Measurements from ENCODE around the gene ZNF414. TPM values are rescaled to one million over a fixed set of nuclear protein-coding genes. Genes with fewer than 3 reads are reported as not detected.

Gene ZNF414
- total RNA-seq, 1 experiment from 2014 or later, result 1.1 TPM

- DNase-seq (ENCODE audit: extremely low read depth, low read depth), result no peak
Observed at GRCh38 chr19:8469613-8470368, 44.2 kb downstream of the ZNF414 start.

- no peak for DNase-seq (ENCODE audit: extremely low read depth, low read depth)
Observed at GRCh38 chr19:8468761-8469373, 45.1 kb downstream of the ZNF414 start.

GRCh38 chr19:8468124-8468523 is 45.8 kb downstream of the ZNF414 start:
- no peak for DNase-seq (ENCODE audit: extremely low read depth, low read depth)

GRCh38 chr19:8466018-8466417 is 47.9 kb downstream of the ZNF414 start:
- no peak for DNase-seq (ENCODE audit: extremely low read depth, low read depth)

GRCh38 chr19:8463365-8463764 is 50.6 kb downstream of the ZNF414 start:
- no peak for DNase-seq (ENCODE audit: extremely low read depth, low read depth)

GRCh38 chr19:8462571-8462970 is 51.4 kb downstream of the ZNF414 start:
- DNase-seq (ENCODE audit: extremely low read depth, low read depth), result no peak

- no peak for DNase-seq (ENCODE audit: extremely low read depth, low read depth)
Observed at GRCh38 chr19:8461891-8462290, 52.1 kb downstream of the ZNF414 start.

DNA sequence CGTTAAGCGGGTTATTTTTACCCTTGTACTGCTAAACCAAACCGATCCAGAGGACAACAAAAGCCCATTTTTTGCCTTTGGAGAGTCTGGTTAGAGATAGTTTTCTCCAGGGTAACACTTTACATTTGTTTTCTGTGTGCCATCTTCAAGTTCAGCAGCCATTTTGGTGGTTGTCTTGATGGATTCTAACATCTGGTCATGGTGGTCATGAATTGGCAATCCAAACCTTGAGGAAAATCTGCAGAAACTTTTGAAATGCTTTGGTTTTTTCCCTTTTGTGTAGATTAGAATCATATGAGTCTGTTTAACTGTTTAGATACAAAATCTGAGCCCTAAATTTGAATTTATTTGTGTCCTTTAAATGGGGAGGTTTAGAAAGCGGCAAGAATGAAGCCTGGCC is 52.6 kb downstream of the ZNF414 start:
- no peak for DNase-seq (ENCODE audit: extremely low read depth, low read depth)

DNA sequence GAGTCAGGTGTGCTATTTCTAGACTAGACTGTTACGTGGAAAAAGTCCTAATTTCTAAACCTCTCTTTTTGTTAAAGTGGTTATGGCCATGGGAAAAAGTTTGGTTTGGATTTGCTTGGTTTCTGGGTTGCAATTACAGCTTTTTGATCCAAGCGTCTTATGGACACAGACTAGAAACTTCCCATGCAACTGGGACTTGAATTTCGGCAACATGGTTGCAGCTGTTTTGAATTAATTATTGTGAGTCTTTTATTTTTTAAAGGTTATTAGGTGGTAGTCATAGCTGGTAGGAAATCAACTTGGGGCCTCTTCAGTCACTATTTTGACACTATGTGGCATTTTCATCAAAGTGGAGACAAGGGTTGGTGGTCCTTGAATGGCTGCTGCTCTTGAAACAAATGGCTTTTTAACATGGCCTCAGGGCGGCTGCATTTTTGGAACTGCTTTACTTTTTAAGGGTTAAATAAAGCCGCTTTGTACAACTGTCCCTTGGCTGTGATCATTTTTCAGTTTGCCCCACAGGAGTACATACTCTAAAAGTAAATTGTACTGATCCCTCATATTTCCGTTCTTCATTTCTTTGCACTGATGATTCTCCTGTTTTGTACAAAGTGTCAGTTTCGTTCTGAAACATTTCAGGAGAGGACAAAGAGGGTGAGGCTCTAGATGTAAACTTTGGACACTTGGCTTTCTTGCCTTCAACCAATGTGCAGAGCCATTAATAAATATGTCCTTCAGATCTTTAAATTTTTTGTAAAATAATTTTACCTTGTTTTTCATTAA is 53.3 kb downstream of the ZNF414 start:
- no peak for DNase-seq (ENCODE audit: extremely low read depth, low read depth)

Other genes with a start within 250 kb of the ZNF414 start
- 88.0 and 112 TPM in 2 replicates for gene CD320, start 205.8 kb downstream of the ZNF414 start, total RNA-seq (2014; rRNA removed; shearing (Covaris generic))
- gene NDUFA7, start 192.8 kb downstream of the ZNF414 start, total RNA-seq (2014; rRNA removed; shearing (Covaris generic)), result 65.7 and 78.1 TPM in 2 replicates
- gene RPS28, start 192.7 kb downstream of the ZNF414 start, total RNA-seq (2014; rRNA removed; shearing (Covaris generic)), result 623 and 769 TPM in 2 replicates
- gene KANK3, start 170.9 kb downstream of the ZNF414 start, total RNA-seq (2014; rRNA removed; shearing (Covaris generic)), result 1.6 and 1.8 TPM in 2 replicates
- gene ANGPTL4, start 150.0 kb downstream of the ZNF414 start, total RNA-seq (2014; rRNA removed; shearing (Covaris generic)), result 42.5 and 43.0 TPM in 2 replicates
- 11.7 and 15.4 TPM in 2 replicates for gene RAB11B, start 123.8 kb downstream of the ZNF414 start, total RNA-seq (2014; rRNA removed; shearing (Covaris generic))
- 13.0 and 15.6 TPM in 2 replicates for gene MARCHF2, start 100.9 kb downstream of the ZNF414 start, total RNA-seq (2014; rRNA removed; shearing (Covaris generic))
- gene HNRNPM, start 69.2 kb downstream of the ZNF414 start, total RNA-seq (2014; rRNA removed; shearing (Covaris generic)), result 50.8 and 69.7 TPM in 2 replicates
- 0.07 TPM in 1 of 2 replicates, not detected in the other for gene PRAM1, start 11.5 kb downstream of the ZNF414 start, total RNA-seq (2014; rRNA removed; shearing (Covaris generic))
- gene MYO1F, start 63.3 kb upstream of the ZNF414 start, total RNA-seq (2014; rRNA removed; shearing (Covaris generic)), result 0.15 and 0.23 TPM in 2 replicates
- gene ADAMTS10, start 96.5 kb upstream of the ZNF414 start, total RNA-seq (2014; rRNA removed; shearing (Covaris generic)), result 0.82 TPM in 1 of 2 replicates, not detected in the other
- gene NFILZ, start 116.5 kb upstream of the ZNF414 start, total RNA-seq (2014; rRNA removed; shearing (Covaris generic)), result not detected in 2 replicates
- gene ACTL9, start 184.6 kb upstream of the ZNF414 start, total RNA-seq (2014; rRNA removed; shearing (Covaris generic)), result not detected in 2 replicates
- not detected in 2 replicates for gene OR2Z1, start 207.5 kb upstream of the ZNF414 start, total RNA-seq (2014; rRNA removed; shearing (Covaris generic))